HepG2 (cell line): ENCODE measurements around the gene TGFBR1. TPM values are rescaled to one million over a fixed set of nuclear protein-coding genes. Genes with fewer than 3 reads are reported as not detected.

ENCODE experiments used
- ATF7 ChIP-seq, 2 experiments: fragments of 450-650 bp in 1 of 2; sonication (generic) in 1 of 2; formaldehyde crosslinking in 1 of 2; IDR thresholded peaks; 2 replicates each; pipeline versions ENCODE4 v1.4.0 to v1.6.1; 2016 to 2020; ENCODE audit warnings: antibody characterized with exemption in 1 of 2, mild to moderate bottlenecking in 1 of 2, missing genetic modification reagents in 1 of 2
- PHF20 ChIP-seq: sonication (generic); formaldehyde crosslinking; IDR thresholded peaks from 2 replicates; pipeline ENCODE4 v1.5.0; 2020; ENCODE audit warnings: mild to moderate bottlenecking, missing genetic modification reagents
- TOE1 ChIP-seq: sonication (generic); formaldehyde crosslinking; IDR thresholded peaks from 2 replicates; pipeline ENCODE4 v1.4.0; 2020; ENCODE audit warnings: mild to moderate bottlenecking, missing genetic modification reagents
- TRIM24 ChIP-seq: sonication (generic); formaldehyde crosslinking; IDR thresholded peaks from 2 replicates; pipeline ENCODE4 v1.8.0; 2022; ENCODE audit warnings: mild to moderate bottlenecking, missing genetic modification reagents
- ZFP62 ChIP-seq: sonication (generic); formaldehyde crosslinking; IDR thresholded peaks from 2 replicates; pipeline ENCODE4 v1.4.0; 2020; ENCODE audit warnings: missing genetic modification reagents
- ZNF431 ChIP-seq: sonication (generic); formaldehyde crosslinking; IDR thresholded peaks from 2 replicates; pipeline ENCODE4 v1.9.0; 2022; ENCODE audit warnings: missing genetic modification reagents, low read depth, mild to moderate bottlenecking, borderline replicate concordance
- ZNF468 ChIP-seq: sonication (generic); formaldehyde crosslinking; IDR thresholded peaks from 2 replicates; pipeline ENCODE4 v1.8.0; 2022; ENCODE audit warnings: mild to moderate bottlenecking, moderate library complexity, missing genetic modification reagents
- ZNF646 ChIP-seq: sonication (generic); formaldehyde crosslinking; IDR thresholded peaks from 2 replicates; pipeline ENCODE4 v1.9.0; 2021; ENCODE audit warnings: mild to moderate bottlenecking, missing genetic modification reagents
- polyA plus RNA-seq, 8 experiments: library from polyadenylated mRNA; depleted of rRNA in 3 of 8; stranded (reverse) in 7 of 8; unstranded in 1 of 8; fragments of >200 nt; fragmentation: Illumina TruSeq in 4 of 8; extraction: Trizol in 4 of 8; gene quantifications; 2 replicates each; pipeline versions ENCODE4 v1.2.1 to v1.2.3, GENCODE V29; 2011 to 2016; ENCODE audit warnings: low read depth in 4 of 8, missing spikeins in 1 of 8, mixed read lengths in 1 of 8; ENCODE audit not compliant: insufficient read depth in 1 of 8
- total RNA-seq, 5 experiments: library from RNA; depleted of rRNA; stranded (reverse); fragments of >200 nt; fragmentation: Illumina TruSeq; extraction: Trizol; gene quantifications; 2 replicates each; pipeline ENCODE4 v1.2.3, GENCODE V29; 2016; ENCODE audit warnings: low read depth in 1 of 5

Gene TGFBR1
- total and polyA plus RNA-seq, 2 of the 13 experiments (the other 11 are each of a cell fraction or from before 2014, with no cell fraction given) = 16.8 to 23.9 TPM

- TF ChIP-seq ZNF646 (CRISPR knock-in tag) (no peak), TOE1 (CRISPR knock-in tag) (no peak), PHF20 (CRISPR knock-in tag) (no peak), ATF7 (IDR thresholded peaks at IDR 0.05) (no peak), ATF7 (CRISPR knock-in tag; IDR thresholded peaks at IDR 0.05) (no peak), ZFP62 (CRISPR knock-in tag) (no peak), ZNF431 (CRISPR knock-in tag) (no peak), TRIM24 (CRISPR knock-in tag) (no peak), ZNF468 (CRISPR knock-in tag) (no peak)
Measured at GRCh38 chr9:99119976-99120655, 15.2 kb downstream of the TGFBR1 start (continued).
